ENCODE measurements around the gene WWOX. TPM values are rescaled to one million over a fixed set of nuclear protein-coding genes. Genes with fewer than 3 reads are reported as not detected.

The WWOX gene
- total RNA-seq, 4 donors from 2014 or later, result 21.4 to 55.6 (median 33.2) TPM

DNA sequence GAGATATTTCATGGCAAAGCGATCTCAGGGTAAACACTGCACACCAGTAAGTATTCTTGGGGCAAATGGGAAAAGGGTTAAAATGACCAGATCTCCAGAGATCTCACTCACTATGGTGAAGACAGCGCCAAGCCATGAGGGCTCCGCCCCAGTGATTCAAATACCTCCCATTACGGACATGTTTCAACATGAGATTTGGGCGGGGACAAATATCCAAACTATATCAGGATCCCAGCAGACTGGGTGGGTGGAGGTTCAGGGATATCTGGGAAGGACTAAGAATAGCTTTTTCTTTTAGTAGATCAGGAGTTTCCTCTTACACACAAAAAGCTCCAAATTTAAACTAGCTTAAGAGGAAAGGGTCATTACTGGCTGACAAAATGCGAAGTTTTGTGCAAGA is 181.7 kb downstream of the WWOX start:
- ATAC-seq (ENCODE audit: low FRiP score), result no peak
- TF ChIP-seq, protein P1, sequence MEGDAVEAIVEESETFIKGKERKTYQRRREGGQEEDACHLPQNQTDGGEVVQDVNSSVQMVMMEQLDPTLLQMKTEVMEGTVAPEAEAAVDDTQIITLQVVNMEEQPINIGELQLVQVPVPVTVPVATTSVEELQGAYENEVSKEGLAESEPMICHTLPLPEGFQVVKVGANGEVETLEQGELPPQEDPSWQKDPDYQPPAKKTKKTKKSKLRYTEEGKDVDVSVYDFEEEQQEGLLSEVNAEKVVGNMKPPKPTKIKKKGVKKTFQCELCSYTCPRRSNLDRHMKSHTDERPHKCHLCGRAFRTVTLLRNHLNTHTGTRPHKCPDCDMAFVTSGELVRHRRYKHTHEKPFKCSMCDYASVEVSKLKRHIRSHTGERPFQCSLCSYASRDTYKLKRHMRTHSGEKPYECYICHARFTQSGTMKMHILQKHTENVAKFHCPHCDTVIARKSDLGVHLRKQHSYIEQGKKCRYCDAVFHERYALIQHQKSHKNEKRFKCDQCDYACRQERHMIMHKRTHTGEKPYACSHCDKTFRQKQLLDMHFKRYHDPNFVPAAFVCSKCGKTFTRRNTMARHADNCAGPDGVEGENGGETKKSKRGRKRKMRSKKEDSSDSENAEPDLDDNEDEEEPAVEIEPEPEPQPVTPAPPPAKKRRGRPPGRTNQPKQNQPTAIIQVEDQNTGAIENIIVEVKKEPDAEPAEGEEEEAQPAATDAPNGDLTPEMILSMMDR (IDR thresholded peaks at IDR 0.05), result no peak
- DNase-seq (ENCODE audit: low spot score), result no peak

GRCh38 chr16:78283548-78284251 is 184.2 kb downstream of the WWOX start:
- TF ChIP-seq, protein P1 (IDR thresholded peaks at IDR 0.05), result no peak
- no peak for ATAC-seq (ENCODE audit: low FRiP score)
- no peak for DNase-seq (ENCODE audit: low spot score)

GRCh38 chr16:78284326-78284725 is 184.9 kb downstream of the WWOX start:
- no peak for DNase-seq (ENCODE audit: low spot score)
- TF ChIP-seq, protein P1 (IDR thresholded peaks at IDR 0.05), result no peak
- ATAC-seq (ENCODE audit: low FRiP score), result no peak

- ATAC-seq (ENCODE audit: low FRiP score) (no peak), DNase-seq (ENCODE audit: low spot score) (no peak)
- TF ChIP-seq, protein P1 (IDR thresholded peaks at IDR 0.05), result no peak
Observed at GRCh38 chr16:78284957-78285434, 185.5 kb downstream of the WWOX start.

DNA sequence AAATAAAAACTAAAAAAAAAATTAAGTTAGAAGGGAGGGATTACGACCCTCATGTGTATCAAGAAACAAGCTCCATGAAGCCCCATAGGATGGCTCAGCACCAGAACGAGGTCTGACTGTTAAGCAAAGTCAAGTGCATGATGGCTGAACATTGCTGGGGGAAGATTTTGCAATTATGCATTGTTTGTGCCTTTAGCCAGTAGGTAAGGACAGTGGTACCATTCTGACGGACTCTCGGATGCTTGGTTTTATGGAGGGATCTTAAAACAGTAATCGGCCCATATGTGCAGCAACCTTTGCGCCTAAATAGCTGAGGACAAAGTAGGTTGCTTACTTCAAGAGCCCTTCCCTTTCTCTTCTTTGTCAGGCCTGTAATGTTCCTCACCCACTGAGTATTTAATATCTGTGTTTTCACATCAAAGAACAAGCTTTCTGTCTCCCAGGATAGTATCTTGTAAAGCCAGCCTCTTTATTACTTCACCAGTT is 186.0 kb downstream of the WWOX start:
- TF ChIP-seq, protein P1 (IDR thresholded peaks at IDR 0.05), result no peak
- DNase-seq (ENCODE audit: low spot score), result no peak
- ATAC-seq (ENCODE audit: low FRiP score), result no peak

- no peak for DNase-seq (ENCODE audit: low spot score)
- TF ChIP-seq, protein P1 (IDR thresholded peaks at IDR 0.05), result no peak
- ATAC-seq (ENCODE audit: low FRiP score), result no peak
Observed at GRCh38 chr16:78286065-78286464, 186.6 kb downstream of the WWOX start.

DNA sequence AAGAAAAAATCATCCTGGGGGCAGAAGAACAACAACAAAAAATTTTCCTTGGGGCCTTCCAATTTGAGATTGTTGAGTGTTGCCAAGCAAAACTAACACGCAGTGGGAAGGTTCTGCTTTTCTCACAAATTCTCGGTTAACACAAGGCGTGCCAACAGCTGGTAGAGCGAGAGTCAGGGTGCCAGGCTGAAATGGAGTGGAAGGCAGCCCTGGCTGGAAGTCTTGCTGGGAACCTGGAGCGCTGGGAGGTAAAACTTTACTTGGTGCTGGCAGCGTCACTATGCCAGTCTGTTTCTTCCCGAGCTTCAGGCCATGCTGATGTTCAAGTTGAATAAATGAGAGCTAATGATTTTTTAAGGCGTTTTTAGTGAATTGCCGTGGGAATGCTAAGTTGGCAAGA is 189.4 kb downstream of the WWOX start:
- DNase-seq (ENCODE audit: low spot score), result no peak
- TF ChIP-seq, protein P1 (IDR thresholded peaks at IDR 0.05), result no peak
- no peak for ATAC-seq (ENCODE audit: low FRiP score)
